Pancreas (tissue), 10 donors: Measurements from ENCODE around the gene KIAA0513. TPM values are rescaled to one million over a fixed set of nuclear protein-coding genes. Genes with fewer than 3 reads are reported as not detected.
A peak's percentile ranks its signal among the peaks of the same experiment; 100 is the strongest.
"Not testable (repeated sequence)": the region's sequence is repeated elsewhere in the genome, so short reads cannot be mapped to it uniquely, and the experiment has no call there.

Source experiments
- ATAC-seq, 4 donors: fragments of 200-7000 bp; cut with Tn5 transposase; one replicate each; pipeline versions ENCODE4 v1.8.0 to v1.9.1; 2020; ENCODE audit warnings: mild to moderate bottlenecking in 4 of 4, moderate library complexity in 4 of 4
- DNase-seq, 6 donors: peaks; one replicate each; pipeline ENCODE4 v3.0.0-alpha.2; 2020
- FAIRE-seq: peaks from 2 replicates; lab custom pipeline; 2012; peaks lifted over from hg19 to GRCh38; lab: Jason Lieb, UNC
- H3K27ac ChIP-seq, 4 donors: fragments of 200-600 bp; sonication (generic); 1 replicate in 3 of 4; 2 replicates in 1 of 4; pipeline versions ENCODE4 v1.5.0 to v1.8.0; 2020
- H3K27me3 ChIP-seq, 4 donors: fragments of 200-600 bp; one replicate each; pipeline ENCODE4 v1.8.0; 2021
- H3K36me3 ChIP-seq, 3 donors: fragments of 200-600 bp; sonication (generic) in 1 of 3; one replicate each; pipeline versions ENCODE4 v1.5.0 to v1.8.0; 2020 to 2021
- H3K4me1 ChIP-seq, 3 donors: fragments of 200-600 bp; one replicate each; pipeline ENCODE4 v1.8.0; 2021
- H3K4me3 ChIP-seq, 4 donors: fragments of 200-600 bp; sonication (generic) in 2 of 4; one replicate each; pipeline versions ENCODE4 v1.5.0 to v1.8.0; 2020 to 2021
- H3K9me3 ChIP-seq, 4 donors: fragments of 200-600 bp; one replicate each; pipeline ENCODE4 v1.8.0; 2021
- WGBS, 2 donors: extraction: QIAGEN DNeasy Blood & Tissue Kit; methylation state at CpG; one replicate each; pipeline ENCODE4 v1.1.7; 2013; 5-methylcytosine and 5-hydroxymethylcytosine counted together
- intact Hi-C, 3 donors: fragments of 100-400 bp; cut with DNase I; formaldehyde crosslinking; loops; one replicate each; pipeline versions ENCODE4 v1.11.1 to v1.14.2; 2022
- polyA plus RNA-seq, 2 donors: library from polyadenylated mRNA; stranded (reverse); fragments of 200-250 nt; gene quantifications; one replicate each; pipeline ENCODE4 v1.2.3, GENCODE V29; 2013
- total RNA-seq, 6 donors: library from RNA; stranded (reverse); fragmentation: NEBNext Ultra II Directional in 4 of 6; extraction: Animal tissue kit (Norgen Biotek cat#: 25700) in 4 of 6; gene quantifications; one replicate each; pipeline versions ENCODE4 v1.2.1 to v1.2.4, GENCODE V29; 2021 to 2023
- TF ChIP-seq, protein P1 (sequence below), 4 donors: fragments of 200-600 bp; sonication (generic) in 3 of 4; IDR thresholded peaks; one replicate each; pipeline versions ENCODE4 v1.5.0 to v1.8.0; 2021; ENCODE audit warnings: antibody characterized with exemption in 4 of 4
- donor health status: healthy with polysubstance abuse.
- donor health status: DM: no; HTN: no; CAD: no; lungs with moderate emphysema.
- donor health status: DM: no; HTN: no; CAD: no.
- donor health status: control.
- donor health status: control.
- donor health status: Bipolar disorder and iron deficiency.
- donor health status: DM: yes; HTN: yes; CAD: no.
- donor health status: DM: no; HTN: no; CAD: no.
- donor health status: DM: no; HTN: no; CAD: no.
- donor health status: DM: yes; HTN: yes; CAD: no.

Gene KIAA0513
- total and polyA plus RNA-seq, 8 donors = 3.5 to 22.1 (median 16.2) TPM

DNA sequence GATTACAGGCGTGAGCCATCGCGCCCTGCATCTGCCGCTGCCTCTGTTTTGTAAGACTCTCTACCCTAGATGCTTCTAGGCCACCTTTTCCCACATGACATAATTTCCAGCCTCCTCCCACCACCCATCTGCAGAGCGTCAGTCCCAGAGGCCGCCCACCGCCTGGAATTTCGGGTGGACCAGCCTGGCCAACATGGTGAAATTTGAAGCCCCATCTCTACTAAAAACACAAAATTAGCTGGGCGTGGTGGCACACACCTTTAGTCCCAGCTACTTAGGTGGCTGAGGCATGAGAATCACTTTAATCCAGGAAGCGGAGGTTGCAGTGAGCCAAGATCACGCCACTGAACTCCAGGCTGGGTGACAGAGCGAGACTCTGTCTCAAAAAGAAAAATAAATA lies 89.8 kb downstream of the KIAA0513 start:
- WGBS, 2 donors = 86 to 95% methylated on average over 11 to 12 of the region's 12 CpGs
- FAIRE-seq = no peak
- Histone ChIP-seq H3K27ac (no peak overlapping the region), H3K9me3 (no peaks in the 10 kb centered on the region), H3K4me1 (no peaks in the 10 kb centered on the region), H3K27me3 (no peaks in the 10 kb centered on the region), H3K4me3 (no peak overlapping the region), H3K36me3 (no peaks in the 10 kb centered on the region)
- TF ChIP-seq, protein P1, sequence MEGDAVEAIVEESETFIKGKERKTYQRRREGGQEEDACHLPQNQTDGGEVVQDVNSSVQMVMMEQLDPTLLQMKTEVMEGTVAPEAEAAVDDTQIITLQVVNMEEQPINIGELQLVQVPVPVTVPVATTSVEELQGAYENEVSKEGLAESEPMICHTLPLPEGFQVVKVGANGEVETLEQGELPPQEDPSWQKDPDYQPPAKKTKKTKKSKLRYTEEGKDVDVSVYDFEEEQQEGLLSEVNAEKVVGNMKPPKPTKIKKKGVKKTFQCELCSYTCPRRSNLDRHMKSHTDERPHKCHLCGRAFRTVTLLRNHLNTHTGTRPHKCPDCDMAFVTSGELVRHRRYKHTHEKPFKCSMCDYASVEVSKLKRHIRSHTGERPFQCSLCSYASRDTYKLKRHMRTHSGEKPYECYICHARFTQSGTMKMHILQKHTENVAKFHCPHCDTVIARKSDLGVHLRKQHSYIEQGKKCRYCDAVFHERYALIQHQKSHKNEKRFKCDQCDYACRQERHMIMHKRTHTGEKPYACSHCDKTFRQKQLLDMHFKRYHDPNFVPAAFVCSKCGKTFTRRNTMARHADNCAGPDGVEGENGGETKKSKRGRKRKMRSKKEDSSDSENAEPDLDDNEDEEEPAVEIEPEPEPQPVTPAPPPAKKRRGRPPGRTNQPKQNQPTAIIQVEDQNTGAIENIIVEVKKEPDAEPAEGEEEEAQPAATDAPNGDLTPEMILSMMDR (IDR thresholded peaks at IDR 0.05) = no peak
- intact Hi-C loops = loop anchor here in 2 of 3 donors (10.0 kb wide), 2 partner anchors 107 to 137 kb away; no protein-coding TSS in a partner anchor
- ATAC-seq = no peak
- no peak for DNase-seq

DNA sequence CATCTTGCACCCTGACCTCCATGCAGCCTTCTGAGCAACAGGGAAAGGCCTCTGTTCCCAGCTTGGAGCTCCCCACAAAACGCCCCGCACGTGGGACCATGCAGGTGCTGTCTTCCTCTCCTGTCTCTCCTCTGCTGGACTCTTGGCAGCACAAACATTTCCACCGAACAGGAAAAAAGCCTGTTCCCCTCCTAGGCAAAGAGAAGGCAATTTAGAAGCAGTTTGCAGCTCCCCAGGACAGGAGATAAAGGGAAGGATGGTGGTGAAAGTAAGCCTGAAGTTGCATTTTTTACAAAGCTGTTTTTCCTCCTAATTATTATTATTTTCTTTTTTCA lies 92.4 kb downstream of the KIAA0513 start:
- no peaks in the 10 kb centered on the region for H3K9me3 ChIP-seq
- H3K4me1 ChIP-seq = no peaks in the 10 kb centered on the region
- H3K27ac ChIP-seq = no peak overlapping the region
- no peak overlapping the region for H3K4me3 ChIP-seq
- TF ChIP-seq, protein P1 (IDR thresholded peaks at IDR 0.05) = no peak
- FAIRE-seq (no peak), ATAC-seq (no peak), DNase-seq (no peak)
- intact Hi-C loops = no loop called here
- H3K36me3 ChIP-seq = no peaks in the 10 kb centered on the region
- WGBS, 2 donors = 63 to 81% methylated on average over 4 of the region's 4 CpGs
- H3K27me3 ChIP-seq = no peaks in the 10 kb centered on the region

DNA sequence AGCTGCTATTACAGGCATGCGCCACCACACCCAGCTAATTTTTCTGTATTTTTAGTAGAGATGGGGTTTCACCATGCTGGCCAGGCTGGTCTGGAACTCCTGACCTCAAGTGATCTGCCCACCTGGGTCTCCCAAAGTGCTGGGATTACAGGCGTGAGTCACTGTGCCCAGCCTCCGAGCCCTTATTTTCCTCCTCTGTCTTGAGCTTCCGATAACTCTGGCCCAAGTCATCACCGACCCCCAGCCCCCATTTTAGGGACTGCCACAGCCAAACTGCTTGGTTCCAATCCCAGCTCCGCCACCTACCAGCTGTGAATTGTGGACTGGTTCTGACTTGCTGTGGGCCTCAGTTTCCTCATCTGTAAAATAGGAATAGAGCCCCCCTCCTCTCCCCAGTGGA lies 95.8 kb downstream of the KIAA0513 start:
- FAIRE-seq, H3K9me3 ChIP-seq, H3K4me1 ChIP-seq, intact Hi-C loops, H3K27me3 ChIP-seq, ATAC-seq, H3K4me3 ChIP-seq, DNase-seq, H3K36me3 ChIP-seq: not testable (repeated sequence)
- WGBS, 2 donors = 89 to 91% methylated on average over 6 of the region's 6 CpGs
- H3K27ac ChIP-seq = peak overlapping the region in 1 of 4 donors; percentile 17

DNA sequence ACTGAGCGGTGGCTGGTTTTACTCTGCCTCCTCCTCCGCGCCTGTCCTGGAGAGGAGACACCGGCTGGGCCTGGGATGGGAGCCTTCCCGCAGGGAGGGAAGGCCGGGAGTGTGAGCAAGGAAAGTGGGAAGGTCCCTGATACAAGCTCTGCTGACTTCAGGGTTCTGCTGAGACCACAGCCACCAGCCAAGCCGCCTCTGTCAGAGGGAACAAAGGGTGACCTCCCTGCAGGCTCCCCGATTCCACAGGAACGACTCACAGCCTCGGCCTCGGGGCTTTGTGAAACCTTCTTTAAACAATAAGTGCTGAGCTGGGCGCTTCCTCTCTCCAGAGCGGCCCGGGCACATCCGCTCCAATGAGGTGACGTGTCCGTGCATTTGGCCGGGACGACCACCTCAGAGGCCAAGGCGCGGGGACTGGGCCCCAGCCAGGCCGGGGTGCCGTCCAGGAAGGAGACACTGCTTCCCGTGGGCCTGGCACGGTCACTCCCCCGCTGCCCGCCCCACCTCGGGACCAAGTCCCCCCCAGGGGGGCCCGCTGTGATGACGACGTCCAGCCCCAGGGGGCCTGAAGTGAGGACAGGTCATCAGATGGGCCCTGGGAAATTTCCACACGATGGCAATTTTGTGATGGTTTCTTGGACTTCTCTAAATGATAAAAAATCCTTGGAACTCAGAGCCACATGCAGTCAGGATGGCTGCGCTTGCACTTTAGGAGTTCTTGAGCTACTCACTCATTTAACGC lies 96.5 kb downstream of the KIAA0513 start:
- TF ChIP-seq, protein P1 (IDR thresholded peaks at IDR 0.05) = no peak
- Histone ChIP-seq H3K4me3 (no peak overlapping the region), H3K9me3 (no peaks in the 10 kb centered on the region), H3K27ac (peak overlapping the region in 1 of 4 donors; percentile 17), H3K4me1 (peaks cover 0 to 7% (median 0%) of the 10 kb centered on the region in 3 donors), H3K36me3 (no peaks in the 10 kb centered on the region), H3K27me3 (no peaks in the 10 kb centered on the region)
- WGBS, 2 donors = 84 to 85% methylated on average over 34 of the region's 34 CpGs
- FAIRE-seq = no peak
- ATAC-seq = peak in 3 of 4 donors; percentile 6 to 41 (median 16)
- intact Hi-C loops = no loop called here
- no peak for DNase-seq

DNA sequence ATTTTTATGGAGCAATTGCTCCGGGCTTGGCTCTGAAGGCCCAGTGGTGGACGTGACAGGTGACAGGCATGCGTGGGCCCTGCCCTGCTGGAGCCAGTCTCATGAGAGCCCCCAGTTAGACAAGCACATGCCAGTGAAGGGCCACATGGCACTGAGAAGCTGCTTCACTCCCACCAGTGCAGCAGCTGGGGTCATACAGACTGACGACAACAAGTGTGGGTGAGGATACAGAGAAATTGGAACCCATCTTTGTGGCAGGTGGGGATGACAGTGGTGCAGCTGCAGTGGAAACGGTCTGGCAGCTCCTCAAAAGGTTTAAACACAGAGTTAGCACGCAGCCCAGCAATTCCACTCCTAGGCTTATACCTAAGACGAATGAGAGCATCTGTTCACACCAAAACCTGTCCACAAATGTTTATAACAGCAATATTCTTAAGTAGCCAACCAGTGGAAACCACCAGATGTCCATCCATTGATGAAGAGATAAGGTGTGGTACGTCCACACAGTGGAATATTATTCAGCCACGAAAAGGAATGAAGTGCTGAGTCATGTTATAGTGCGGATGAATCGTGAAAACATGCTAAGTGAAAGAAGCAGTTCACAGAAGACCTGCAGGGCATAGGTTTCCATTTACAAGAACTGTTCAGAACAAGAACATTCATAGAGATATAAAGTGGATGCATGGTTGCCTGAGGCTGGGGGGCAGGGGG lies 97.2 kb downstream of the KIAA0513 start:
- no peak for ATAC-seq
- Histone ChIP-seq H3K27ac (no peak overlapping the region), H3K4me3 (no peak overlapping the region), H3K4me1 (peaks cover 0 to 7% (median 0%) of the 10 kb centered on the region in 3 donors), H3K36me3 (no peaks in the 10 kb centered on the region), H3K27me3 (no peaks in the 10 kb centered on the region), H3K9me3 (no peaks in the 10 kb centered on the region)
- FAIRE-seq = no peak
- DNase-seq = no peak
- intact Hi-C loops = no loop called here
- WGBS, 2 donors = 90 to 94% methylated on average over 11 of the region's 11 CpGs
- TF ChIP-seq, protein P1 (IDR thresholded peaks at IDR 0.05) = no peak
